GM12878 (cell line): ENCODE measurements around the gene CD38. TPM values are rescaled to one million over a fixed set of nuclear protein-coding genes. Genes with fewer than 3 reads are reported as not detected.

Experiments used
- BCL3 ChIP-seq: IDR thresholded peaks from 2 replicates; pipeline ENCODE4 v1.6.1; 2011; ENCODE audit warnings: borderline replicate concordance, low read depth, mild to moderate bottlenecking, moderate library complexity, low read length; ENCODE audit not compliant: insufficient read depth, poor library complexity, severe bottlenecking
- BHLHE40 ChIP-seq, 2 experiments: fragments of 450-650 bp in 1 of 2; IDR thresholded peaks; 2 replicates each; pipeline ENCODE4 v1.6.1; 2011 to 2017; ENCODE audit warnings: low read depth in 2 of 2, borderline replicate concordance in 1 of 2, improper control_type of control experiment in 1 of 2, low read length in 1 of 2, mild to moderate bottlenecking in 1 of 2
- FOS ChIP-seq: IDR thresholded peaks from 3 replicates; pipeline ENCODE4 v1.6.1; 2011; ENCODE audit warnings: borderline replicate concordance; ENCODE audit not compliant: insufficient read length; ENCODE audit errors: extremely low read depth
- GATAD2B ChIP-seq: fragments of 450-650 bp; conservative IDR thresholded peaks from 2 replicates; pipeline ENCODE4 v1.6.1; 2017; ENCODE audit warnings: low read depth, mild to moderate bottlenecking, moderate library complexity
- HCFC1 ChIP-seq: fragments of 150-350 bp; IDR thresholded peaks from 2 replicates; pipeline ENCODE4 v1.6.1; 2014; ENCODE audit warnings: low read length
- IRF5 ChIP-seq: fragments of 450-650 bp; IDR thresholded peaks from 2 replicates; pipeline ENCODE4 v1.6.1; 2017; ENCODE audit warnings: borderline replicate concordance
- KLF5 ChIP-seq: fragments of 450-650 bp; IDR thresholded peaks from 2 replicates; pipeline ENCODE4 v1.6.1; 2014; ENCODE audit warnings: mild to moderate bottlenecking; ENCODE audit not compliant: partially characterized antibody
- MEF2B ChIP-seq: fragments of 450-650 bp; IDR thresholded peaks from 2 replicates; pipeline ENCODE4 v1.6.1; 2018; ENCODE audit warnings: mild to moderate bottlenecking, moderate library complexity; ENCODE audit not compliant: partially characterized antibody, poor library complexity, severe bottlenecking
- MTA2 ChIP-seq: fragments of 450-650 bp; IDR thresholded peaks from 2 replicates; pipeline ENCODE4 v1.6.1; 2016; ENCODE audit warnings: low read depth, mild to moderate bottlenecking, moderate library complexity
- NRF1 ChIP-seq: conservative IDR thresholded peaks from 2 replicates; pipeline ENCODE4 v1.6.1; 2011; ENCODE audit warnings: mild to moderate bottlenecking, low read depth, low read length, improper control_type of control experiment
- PAX8 ChIP-seq: fragments of 450-650 bp; IDR thresholded peaks from 2 replicates; pipeline ENCODE4 v1.6.1; 2017; ENCODE audit warnings: mild to moderate bottlenecking, moderate library complexity
- PBX3 ChIP-seq: IDR thresholded peaks from 2 replicates; pipeline ENCODE4 v1.6.1; 2011; ENCODE audit warnings: mild to moderate bottlenecking, low read depth, low read length, moderate library complexity; ENCODE audit not compliant: insufficient replicate concordance
- RB1 ChIP-seq: fragments of 450-650 bp; formaldehyde crosslinking; IDR thresholded peaks from 2 replicates; pipeline ENCODE4 v1.6.1; 2017; ENCODE audit warnings: mild to moderate bottlenecking, borderline replicate concordance
- RELB ChIP-seq: fragments of 450-650 bp; IDR thresholded peaks from 2 replicates; pipeline ENCODE4 v1.6.1; 2017; ENCODE audit warnings: low read depth, mild to moderate bottlenecking, moderate library complexity
- TBL1XR1 ChIP-seq: IDR thresholded peaks from 2 replicates; pipeline ENCODE4 v1.6.1; 2012; ENCODE audit warnings: low read depth, low read length, improper control_type of control experiment
- USF1 ChIP-seq: IDR thresholded peaks from 2 replicates; pipeline ENCODE4 v1.6.1; 2011; ENCODE audit warnings: borderline replicate concordance, low read depth, mild to moderate bottlenecking, moderate library complexity, mixed read lengths, low read length; ENCODE audit not compliant: insufficient read depth; ENCODE audit errors: extremely low read length
- ZBTB4 ChIP-seq: fragments of 450-650 bp; formaldehyde crosslinking; IDR thresholded peaks from 2 replicates; pipeline ENCODE4 v1.4.0; 2022; ENCODE audit warnings: mild to moderate bottlenecking, moderate library complexity
- polyA plus RNA-seq, 11 experiments: library from polyadenylated mRNA; depleted of rRNA in 4 of 11; unstranded in 6 of 11; stranded (reverse) in 5 of 11; fragments of >200 nt; fragmentation: Nextera tagmentation in 4 of 11; fragmentation: Illumina TruSeq in 1 of 11; extraction: Ambion mirVana in 4 of 11; extraction: Trizol in 1 of 11; gene quantifications; 1 replicate in 1 of 11; 2 replicates in 10 of 11; pipeline versions ENCODE4 v1.2.1 to v1.2.3, GENCODE V29; 2011 to 2016; ENCODE audit warnings: inconsistent platforms in 2 of 11, missing spikeins in 2 of 11, low read depth in 1 of 11
- total RNA-seq, 4 experiments: library from RNA; depleted of rRNA in 3 of 4; stranded (reverse); fragments of >200 nt in 3 of 4; fragmentation: Illumina TruSeq in 1 of 4; extraction: Trizol in 1 of 4; gene quantifications; 2 replicates each; pipeline versions ENCODE4 v1.2.1 to v1.2.3, GENCODE V29; 2013 to 2021

CD38 gene
- total and polyA plus RNA-seq, 10 of the 15 experiments (the other 5 are each of a cell fraction or from before 2014, with no cell fraction given) = 3.5 to 39.8 (median 12.7) TPM

- TF ChIP-seq RB1 (no peak), FOS (no peak), RELB (no peak), KLF5 (no peak), MEF2B (peak; percentile 33), TBL1XR1 (no peak), BCL3 (no peak), BHLHE40 (IDR thresholded peaks at IDR 0.05; ENCODE audit: borderline replicate concordance in 1 of 2, low read depth in 2 of 2, low read length in 1 of 2) (peak; percentile 21 to 26; a peak in 1 of 4 replicates), IRF5 (no peak), PAX8 (no peak), HCFC1 (no peak), MTA2 (peak; percentile 31; the same call in 1 of the 2 replicates), GATAD2B (no peak), USF1 (no peak), PBX3 (no peak), NRF1 (no peak), ZBTB4 (CRISPR knock-in tag) (no peak)
These were observed 27.7 kb downstream of the CD38 start (continued) for GRCh38 chr4:15805583-15806517.
